ENCODE results near the gene IRAK3.

IRAK3 gene

DNA sequence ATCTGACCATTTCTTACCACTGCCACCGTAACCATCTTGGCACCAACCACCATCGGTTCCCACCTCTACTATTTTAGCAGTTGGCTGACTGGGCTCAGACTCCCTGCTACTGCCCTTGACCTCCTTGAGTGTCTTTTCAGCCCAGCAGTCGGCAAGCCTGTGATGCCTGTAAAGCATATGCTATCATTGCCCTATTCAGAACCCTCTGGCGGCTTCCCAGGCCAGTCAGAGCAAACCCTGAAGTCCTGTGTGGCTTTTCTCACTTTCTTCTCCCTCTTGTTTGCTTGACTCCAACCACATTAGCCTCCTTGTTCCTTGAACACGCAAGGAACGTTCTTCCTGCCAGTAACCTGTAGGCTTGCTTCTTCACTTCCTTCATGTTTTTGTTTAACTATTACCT, 6.2 kb downstream of the IRAK3 start:
- no peak for TF ChIP-seq CEBPB (IDR thresholded peaks at IDR 0.05)
- no peak for TF ChIP-seq ZBTB7A (IDR thresholded peaks at IDR 0.05; ENCODE audit: low read depth)
- no peak for TF ChIP-seq NFIC (IDR thresholded peaks at IDR 0.05)
- no peak for TF ChIP-seq FOXM1 (IDR thresholded peaks at IDR 0.05; ENCODE audit: borderline replicate concordance, low read depth)
- no peak for TF ChIP-seq TCF12 (IDR thresholded peaks at IDR 0.05; ENCODE audit: low read depth)
- no peak for TF ChIP-seq RAD21 (IDR thresholded peaks at IDR 0.05; ENCODE audit: low read depth)
- TF ChIP-seq YY1 (IDR thresholded peaks at IDR 0.05; ENCODE audit: low read depth): no peak
- TF ChIP-seq, protein P1, sequence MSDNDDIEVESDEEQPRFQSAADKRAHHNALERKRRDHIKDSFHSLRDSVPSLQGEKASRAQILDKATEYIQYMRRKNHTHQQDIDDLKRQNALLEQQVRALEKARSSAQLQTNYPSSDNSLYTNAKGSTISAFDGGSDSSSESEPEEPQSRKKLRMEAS (IDR thresholded peaks at IDR 0.05): no peak

DNA sequence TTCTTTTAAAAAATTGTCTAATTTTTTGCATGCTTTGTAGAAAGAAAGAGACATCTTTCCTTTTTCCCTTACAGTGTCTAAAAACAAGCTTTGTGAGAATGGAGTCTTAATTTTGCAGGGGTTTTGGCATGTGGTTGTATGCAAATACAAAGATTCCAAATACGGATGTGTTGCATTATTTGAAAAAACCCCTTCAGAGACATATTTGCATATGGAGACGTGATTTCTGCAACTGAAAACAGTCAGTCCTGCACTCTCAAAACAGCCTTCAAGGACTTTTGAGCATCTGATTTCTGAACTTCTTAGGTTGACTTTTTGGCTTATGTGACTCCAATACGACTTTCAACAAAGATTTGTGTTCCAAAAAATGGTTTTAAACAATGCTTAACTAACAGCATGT, 7.8 kb downstream of the IRAK3 start:
- TF ChIP-seq EGR1 (IDR thresholded peaks at IDR 0.05) (no peak), EP300 (IDR thresholded peaks at IDR 0.05; ENCODE audit: borderline replicate concordance) (no peak), YY1 (IDR thresholded peaks at IDR 0.05; ENCODE audit: low read depth) (no peak), CREB1 (IDR thresholded peaks at IDR 0.05; ENCODE audit: low read depth) (no peak), TEAD4 (IDR thresholded peaks at IDR 0.05) (no peak), FOXM1 (IDR thresholded peaks at IDR 0.05; ENCODE audit: borderline replicate concordance, low read depth) (no peak), CEBPB (IDR thresholded peaks at IDR 0.05) (no peak), TAF1 (IDR thresholded peaks at IDR 0.05; ENCODE audit: low read depth) (no peak), RAD21 (IDR thresholded peaks at IDR 0.05; ENCODE audit: low read depth) (no peak), TCF12 (IDR thresholded peaks at IDR 0.05; ENCODE audit: low read depth) (no peak), ZBTB7A (IDR thresholded peaks at IDR 0.05; ENCODE audit: low read depth) (no peak), NFIC (IDR thresholded peaks at IDR 0.05) (no peak)
- TF ChIP-seq, protein P2, sequence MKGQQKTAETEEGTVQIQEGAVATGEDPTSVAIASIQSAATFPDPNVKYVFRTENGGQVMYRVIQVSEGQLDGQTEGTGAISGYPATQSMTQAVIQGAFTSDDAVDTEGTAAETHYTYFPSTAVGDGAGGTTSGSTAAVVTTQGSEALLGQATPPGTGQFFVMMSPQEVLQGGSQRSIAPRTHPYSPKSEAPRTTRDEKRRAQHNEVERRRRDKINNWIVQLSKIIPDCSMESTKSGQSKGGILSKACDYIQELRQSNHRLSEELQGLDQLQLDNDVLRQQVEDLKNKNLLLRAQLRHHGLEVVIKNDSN (IDR thresholded peaks at IDR 0.05): no peak
- TF ChIP-seq, protein P3, sequence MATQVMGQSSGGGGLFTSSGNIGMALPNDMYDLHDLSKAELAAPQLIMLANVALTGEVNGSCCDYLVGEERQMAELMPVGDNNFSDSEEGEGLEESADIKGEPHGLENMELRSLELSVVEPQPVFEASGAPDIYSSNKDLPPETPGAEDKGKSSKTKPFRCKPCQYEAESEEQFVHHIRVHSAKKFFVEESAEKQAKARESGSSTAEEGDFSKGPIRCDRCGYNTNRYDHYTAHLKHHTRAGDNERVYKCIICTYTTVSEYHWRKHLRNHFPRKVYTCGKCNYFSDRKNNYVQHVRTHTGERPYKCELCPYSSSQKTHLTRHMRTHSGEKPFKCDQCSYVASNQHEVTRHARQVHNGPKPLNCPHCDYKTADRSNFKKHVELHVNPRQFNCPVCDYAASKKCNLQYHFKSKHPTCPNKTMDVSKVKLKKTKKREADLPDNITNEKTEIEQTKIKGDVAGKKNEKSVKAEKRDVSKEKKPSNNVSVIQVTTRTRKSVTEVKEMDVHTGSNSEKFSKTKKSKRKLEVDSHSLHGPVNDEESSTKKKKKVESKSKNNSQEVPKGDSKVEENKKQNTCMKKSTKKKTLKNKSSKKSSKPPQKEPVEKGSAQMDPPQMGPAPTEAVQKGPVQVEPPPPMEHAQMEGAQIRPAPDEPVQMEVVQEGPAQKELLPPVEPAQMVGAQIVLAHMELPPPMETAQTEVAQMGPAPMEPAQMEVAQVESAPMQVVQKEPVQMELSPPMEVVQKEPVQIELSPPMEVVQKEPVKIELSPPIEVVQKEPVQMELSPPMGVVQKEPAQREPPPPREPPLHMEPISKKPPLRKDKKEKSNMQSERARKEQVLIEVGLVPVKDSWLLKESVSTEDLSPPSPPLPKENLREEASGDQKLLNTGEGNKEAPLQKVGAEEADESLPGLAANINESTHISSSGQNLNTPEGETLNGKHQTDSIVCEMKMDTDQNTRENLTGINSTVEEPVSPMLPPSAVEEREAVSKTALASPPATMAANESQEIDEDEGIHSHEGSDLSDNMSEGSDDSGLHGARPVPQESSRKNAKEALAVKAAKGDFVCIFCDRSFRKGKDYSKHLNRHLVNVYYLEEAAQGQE (IDR thresholded peaks at IDR 0.05; ENCODE audit: low read depth): no peak
- TF ChIP-seq, protein P1 (IDR thresholded peaks at IDR 0.05): no peak

DNA sequence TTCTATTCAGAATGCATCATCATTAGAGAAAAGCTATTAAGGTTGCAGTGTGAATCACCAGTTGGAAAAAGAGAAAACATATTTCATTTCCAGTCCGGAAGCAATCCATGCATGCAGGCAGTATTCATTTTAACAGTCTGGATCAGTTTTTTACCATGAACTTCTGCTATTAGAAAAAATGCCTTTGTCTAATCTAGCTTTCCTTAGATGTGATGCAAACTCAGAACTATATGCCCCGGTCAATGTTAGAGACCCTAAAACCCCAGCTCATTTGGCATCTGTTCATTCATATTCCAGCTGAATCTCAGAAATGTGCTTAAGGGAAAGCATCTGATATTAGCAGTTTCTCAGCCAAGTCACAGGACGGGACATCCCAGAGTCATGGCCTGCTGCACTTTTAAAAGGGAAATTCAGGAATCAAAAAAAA, 8.5 kb downstream of the IRAK3 start:
- TF ChIP-seq, protein P1 (IDR thresholded peaks at IDR 0.05): no peak
- TF ChIP-seq FOXM1 (IDR thresholded peaks at IDR 0.05; ENCODE audit: borderline replicate concordance, low read depth) (no peak), EP300 (IDR thresholded peaks at IDR 0.05; ENCODE audit: borderline replicate concordance) (no peak), YY1 (IDR thresholded peaks at IDR 0.05; ENCODE audit: low read depth) (no peak), TEAD4 (IDR thresholded peaks at IDR 0.05) (no peak), CEBPB (IDR thresholded peaks at IDR 0.05) (no peak), TCF12 (IDR thresholded peaks at IDR 0.05; ENCODE audit: low read depth) (no peak), EGR1 (IDR thresholded peaks at IDR 0.05) (no peak), ZBTB7A (IDR thresholded peaks at IDR 0.05; ENCODE audit: low read depth) (no peak), TAF1 (IDR thresholded peaks at IDR 0.05; ENCODE audit: low read depth) (no peak), NFIC (IDR thresholded peaks at IDR 0.05) (no peak), CREB1 (IDR thresholded peaks at IDR 0.05; ENCODE audit: low read depth) (no peak), RAD21 (IDR thresholded peaks at IDR 0.05; ENCODE audit: low read depth) (no peak)
- TF ChIP-seq, protein P2 (IDR thresholded peaks at IDR 0.05): no peak
- TF ChIP-seq, protein P3 (IDR thresholded peaks at IDR 0.05; ENCODE audit: low read depth): no peak

DNA sequence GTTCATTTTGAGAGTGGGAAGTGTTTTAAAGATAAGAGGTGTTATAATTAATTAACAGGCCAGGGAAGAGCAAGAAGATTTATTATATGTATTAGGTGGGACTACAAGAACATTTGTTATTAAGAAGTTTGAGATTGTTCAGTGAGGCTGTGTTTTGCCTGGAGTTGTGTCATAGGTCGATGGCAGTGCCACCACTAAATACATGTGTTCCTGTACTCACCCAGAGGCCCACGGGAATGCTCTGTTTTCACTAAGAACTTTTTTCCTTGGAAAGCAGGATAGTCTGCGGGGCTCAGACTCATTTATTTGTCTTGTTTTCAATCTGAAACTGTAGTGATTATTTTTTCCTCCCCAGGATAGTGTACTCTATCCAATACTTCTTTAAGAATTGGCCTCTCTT, 10.1 kb downstream of the IRAK3 start:
- TF ChIP-seq, protein P2 (IDR thresholded peaks at IDR 0.05): no peak
- TF ChIP-seq, protein P1 (IDR thresholded peaks at IDR 0.05): no peak
- TF ChIP-seq, protein P3 (IDR thresholded peaks at IDR 0.05; ENCODE audit: low read depth): no peak
- TF ChIP-seq EGR1 (IDR thresholded peaks at IDR 0.05) (no peak), CEBPB (IDR thresholded peaks at IDR 0.05) (no peak), TAF1 (IDR thresholded peaks at IDR 0.05; ENCODE audit: low read depth) (no peak), ZBTB7A (IDR thresholded peaks at IDR 0.05; ENCODE audit: low read depth) (no peak), RAD21 (IDR thresholded peaks at IDR 0.05; ENCODE audit: low read depth) (no peak), TEAD4 (IDR thresholded peaks at IDR 0.05) (no peak), FOXM1 (IDR thresholded peaks at IDR 0.05; ENCODE audit: borderline replicate concordance, low read depth) (no peak), NFIC (IDR thresholded peaks at IDR 0.05) (no peak), EP300 (IDR thresholded peaks at IDR 0.05; ENCODE audit: borderline replicate concordance) (no peak), YY1 (IDR thresholded peaks at IDR 0.05; ENCODE audit: low read depth) (no peak), CREB1 (IDR thresholded peaks at IDR 0.05; ENCODE audit: low read depth) (no peak), TCF12 (IDR thresholded peaks at IDR 0.05; ENCODE audit: low read depth) (no peak)
